ENCODE measurements around the gene HIF3A.

DNA sequence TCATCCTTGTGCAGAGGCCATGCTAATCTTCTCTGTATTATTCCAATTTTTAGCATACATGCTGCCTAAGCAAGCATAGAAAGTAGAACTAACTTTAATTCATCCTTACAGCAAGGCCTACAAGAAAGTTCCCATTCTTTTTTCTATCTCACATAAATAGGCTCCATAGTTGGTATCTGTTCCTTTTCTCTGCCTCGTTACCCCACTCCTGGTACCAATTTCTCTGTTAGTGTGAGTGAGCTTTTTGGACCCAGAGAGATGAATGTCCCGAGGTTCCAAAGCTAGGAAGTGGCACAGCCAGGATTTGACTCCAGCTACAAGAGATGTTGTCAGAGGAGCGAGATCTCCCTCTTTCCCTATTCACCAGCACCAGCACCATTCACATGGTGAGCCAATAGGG is 9.7 kb downstream of the HIF3A start:
- TF ChIP-seq, protein P1, sequence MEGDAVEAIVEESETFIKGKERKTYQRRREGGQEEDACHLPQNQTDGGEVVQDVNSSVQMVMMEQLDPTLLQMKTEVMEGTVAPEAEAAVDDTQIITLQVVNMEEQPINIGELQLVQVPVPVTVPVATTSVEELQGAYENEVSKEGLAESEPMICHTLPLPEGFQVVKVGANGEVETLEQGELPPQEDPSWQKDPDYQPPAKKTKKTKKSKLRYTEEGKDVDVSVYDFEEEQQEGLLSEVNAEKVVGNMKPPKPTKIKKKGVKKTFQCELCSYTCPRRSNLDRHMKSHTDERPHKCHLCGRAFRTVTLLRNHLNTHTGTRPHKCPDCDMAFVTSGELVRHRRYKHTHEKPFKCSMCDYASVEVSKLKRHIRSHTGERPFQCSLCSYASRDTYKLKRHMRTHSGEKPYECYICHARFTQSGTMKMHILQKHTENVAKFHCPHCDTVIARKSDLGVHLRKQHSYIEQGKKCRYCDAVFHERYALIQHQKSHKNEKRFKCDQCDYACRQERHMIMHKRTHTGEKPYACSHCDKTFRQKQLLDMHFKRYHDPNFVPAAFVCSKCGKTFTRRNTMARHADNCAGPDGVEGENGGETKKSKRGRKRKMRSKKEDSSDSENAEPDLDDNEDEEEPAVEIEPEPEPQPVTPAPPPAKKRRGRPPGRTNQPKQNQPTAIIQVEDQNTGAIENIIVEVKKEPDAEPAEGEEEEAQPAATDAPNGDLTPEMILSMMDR (conservative IDR thresholded peaks at IDR 0.05 in 1 of 2, IDR thresholded peaks at IDR 0.05 in 1 of 2; ENCODE audit: low read depth in 1 of 2, low read length in 2 of 2): no peak
- TF ChIP-seq EZH2 (IDR thresholded peaks at IDR 0.05; ENCODE audit: low read length, missing control alignments): no peak

Data from fibroblast of lung (primary cell).